Measurements from ENCODE around the gene WHAMM. TPM values are rescaled to one million over a fixed set of nuclear protein-coding genes. Genes with fewer than 3 reads are reported as not detected.

The WHAMM gene
- total and polyA plus RNA-seq, 2 donors (not counting 3 experiments of a cell fraction or from before 2014, with no cell fraction given): 4.1 to 9.4 TPM

DNA sequence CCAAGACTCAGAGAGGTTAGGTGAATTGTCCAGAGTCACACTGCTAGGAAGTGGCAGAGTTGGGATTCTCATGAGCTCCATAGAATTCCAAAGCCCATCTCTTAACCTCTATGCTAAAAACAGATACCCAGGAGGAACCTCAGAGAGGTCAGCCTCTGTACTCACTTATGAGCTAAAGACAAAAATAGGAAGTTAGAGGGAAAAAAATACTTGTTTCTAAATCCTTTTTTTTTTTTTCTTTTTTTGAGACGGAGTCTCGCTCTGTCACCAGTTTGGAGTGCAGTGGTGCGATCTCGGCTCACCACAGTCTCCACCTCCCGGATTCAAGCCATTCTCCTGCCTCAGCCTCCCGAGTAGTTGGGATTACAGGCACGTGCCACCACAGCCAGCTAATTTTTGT, 34.9 kb upstream of the WHAMM start:
- no peak for DNase-seq (ENCODE audit: low read depth, low spot score)
- intact Hi-C loops (cut with micrococcal nuclease) (no loop called here), dilution Hi-C loops (cut with MboI; ENCODE audit: extremely low pct_ligation_motif_present, low sequenced_read_pairs) (no loop called here)
- ChIA-PET POLR2A (no interaction called here), CTCF (no interaction called here)
- Histone ChIP-seq H3K4me1 (ENCODE audit: control insufficient read depth, extremely low read depth, insufficient read depth, low read length) (no peaks in the 10 kb centered on the region), H3K27me3 (ENCODE audit: control insufficient read depth in 2 of 2, insufficient read depth in 2 of 2, low read length in 2 of 2) (no peaks in the 10 kb centered on the region), H2AFZ (ENCODE audit: low read depth, low read length) (no peak overlapping the region), H3K9me1 (replicated peaks; ENCODE audit: control insufficient read depth, extremely low read depth, insufficient read depth, low read length) (no peaks in the 10 kb centered on the region), H3K4me3 (replicated peaks in 1 of 3; ENCODE audit: insufficient read depth in 1 of 3, low read depth in 1 of 3, low read length in 3 of 3) (no peak overlapping the region), H3K9ac (replicated peaks; ENCODE audit: extremely low read depth, insufficient read depth, low read length) (no peak overlapping the region), H3K27ac (ENCODE audit: insufficient read depth, low read depth, low read length) (no peak overlapping the region), H3K4me2 (ENCODE audit: insufficient read depth, low read length) (no peak overlapping the region), H3K79me2 (ENCODE audit: control insufficient read depth, insufficient read depth, low read length) (no peaks in the 10 kb centered on the region), H3K36me3 (ENCODE audit: control insufficient read depth in 2 of 2, extremely low read depth in 1 of 2, insufficient read depth in 2 of 2, low read length in 2 of 2) (no peaks in the 10 kb centered on the region), H4K20me1 (replicated peaks; ENCODE audit: control insufficient read depth, extremely low read depth, insufficient read depth, low read length) (no peaks in the 10 kb centered on the region), H3K9me3 (replicated peaks; ENCODE audit: control insufficient read depth, insufficient read depth, low read length) (no peaks in the 10 kb centered on the region)
- TF ChIP-seq POLR2AphosphoS5 (IDR thresholded peaks at IDR 0.05; ENCODE audit: insufficient read depth, low read depth, low read length): no peak
- TF ChIP-seq GATA2 (IDR thresholded peaks at IDR 0.05; ENCODE audit: insufficient read depth, insufficient read length, low read depth, low read length): no peak
- TF ChIP-seq, protein P1, sequence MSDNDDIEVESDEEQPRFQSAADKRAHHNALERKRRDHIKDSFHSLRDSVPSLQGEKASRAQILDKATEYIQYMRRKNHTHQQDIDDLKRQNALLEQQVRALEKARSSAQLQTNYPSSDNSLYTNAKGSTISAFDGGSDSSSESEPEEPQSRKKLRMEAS (IDR thresholded peaks at IDR 0.05; ENCODE audit: insufficient read depth, insufficient read length): no peak
- TF ChIP-seq JUN (IDR thresholded peaks at IDR 0.05; ENCODE audit: borderline replicate concordance, insufficient read depth, insufficient read length, low read depth): no peak
- no peak for TF ChIP-seq EZH2 (IDR thresholded peaks at IDR 0.05; ENCODE audit: borderline replicate concordance, low read depth, low read length, severe bottlenecking)
- no peak for TF ChIP-seq POLR2A (IDR thresholded peaks at IDR 0.05; ENCODE audit: low read depth, low read length)
- no peak for TF ChIP-seq MYC (IDR thresholded peaks at IDR 0.05; ENCODE audit: low read depth, low read length)
- TF ChIP-seq FOS (IDR thresholded peaks at IDR 0.05; ENCODE audit: borderline replicate concordance, insufficient read depth, low read length): no peak
- TF ChIP-seq, protein P2, sequence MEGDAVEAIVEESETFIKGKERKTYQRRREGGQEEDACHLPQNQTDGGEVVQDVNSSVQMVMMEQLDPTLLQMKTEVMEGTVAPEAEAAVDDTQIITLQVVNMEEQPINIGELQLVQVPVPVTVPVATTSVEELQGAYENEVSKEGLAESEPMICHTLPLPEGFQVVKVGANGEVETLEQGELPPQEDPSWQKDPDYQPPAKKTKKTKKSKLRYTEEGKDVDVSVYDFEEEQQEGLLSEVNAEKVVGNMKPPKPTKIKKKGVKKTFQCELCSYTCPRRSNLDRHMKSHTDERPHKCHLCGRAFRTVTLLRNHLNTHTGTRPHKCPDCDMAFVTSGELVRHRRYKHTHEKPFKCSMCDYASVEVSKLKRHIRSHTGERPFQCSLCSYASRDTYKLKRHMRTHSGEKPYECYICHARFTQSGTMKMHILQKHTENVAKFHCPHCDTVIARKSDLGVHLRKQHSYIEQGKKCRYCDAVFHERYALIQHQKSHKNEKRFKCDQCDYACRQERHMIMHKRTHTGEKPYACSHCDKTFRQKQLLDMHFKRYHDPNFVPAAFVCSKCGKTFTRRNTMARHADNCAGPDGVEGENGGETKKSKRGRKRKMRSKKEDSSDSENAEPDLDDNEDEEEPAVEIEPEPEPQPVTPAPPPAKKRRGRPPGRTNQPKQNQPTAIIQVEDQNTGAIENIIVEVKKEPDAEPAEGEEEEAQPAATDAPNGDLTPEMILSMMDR (IDR thresholded peaks at IDR 0.05; ENCODE audit: extremely low read depth in 1 of 2, insufficient read depth in 1 of 2, low read depth in 1 of 2, low read length in 2 of 2): no peak
- no peak for FAIRE-seq
- BruUV-seq (replicated peaks): no TSS peak
